GM19023 (cell line): ENCODE measurements around the gene SLC27A1.
A peak's percentile ranks its signal among the peaks of the same experiment; 100 is the strongest.
"Not testable (repeated sequence)": the region's sequence is repeated elsewhere in the genome, so short reads cannot be mapped to it uniquely, and the experiment has no call there.

ENCODE experiments used
- ATAC-seq: cut with Tn5 transposase; IDR thresholded peaks from one replicate; pipeline ENCODE4 v1.9.1; 2021; ENCODE audit warnings: mild to moderate bottlenecking, moderate library complexity; ENCODE audit not compliant: unreplicated experiment

SLC27A1 gene

DNA sequence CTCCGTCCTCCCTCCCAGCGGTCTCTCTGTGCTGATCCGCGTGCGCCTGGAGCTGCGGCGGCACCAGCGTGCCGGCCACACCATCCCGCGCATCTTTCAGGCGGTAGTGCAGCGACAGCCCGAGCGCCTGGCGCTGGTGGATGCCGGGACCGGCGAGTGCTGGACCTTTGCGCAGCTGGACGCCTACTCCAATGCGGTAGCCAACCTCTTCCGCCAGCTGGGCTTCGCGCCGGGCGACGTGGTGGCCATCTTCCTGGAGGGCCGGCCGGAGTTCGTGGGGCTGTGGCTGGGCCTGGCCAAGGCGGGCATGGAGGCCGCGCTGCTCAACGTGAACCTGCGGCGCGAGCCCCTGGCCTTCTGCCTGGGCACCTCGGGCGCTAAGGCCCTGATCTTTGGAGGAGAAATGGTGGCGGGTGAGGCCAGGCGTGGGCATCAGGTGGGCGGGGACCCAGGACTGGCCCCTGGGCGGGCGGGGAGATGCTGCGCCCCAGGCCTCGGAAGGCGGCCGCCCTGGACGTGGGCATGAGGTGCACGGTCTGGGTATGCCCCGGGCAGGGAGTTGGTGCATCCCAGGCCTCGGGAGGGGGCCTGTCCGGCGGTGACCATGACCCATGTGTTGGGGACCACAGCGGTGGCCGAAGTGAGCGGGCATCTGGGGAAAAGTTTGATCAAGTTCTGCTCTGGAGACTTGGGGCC lies 16.4 kb downstream of the SLC27A1 start:
- ATAC-seq = no peak

DNA sequence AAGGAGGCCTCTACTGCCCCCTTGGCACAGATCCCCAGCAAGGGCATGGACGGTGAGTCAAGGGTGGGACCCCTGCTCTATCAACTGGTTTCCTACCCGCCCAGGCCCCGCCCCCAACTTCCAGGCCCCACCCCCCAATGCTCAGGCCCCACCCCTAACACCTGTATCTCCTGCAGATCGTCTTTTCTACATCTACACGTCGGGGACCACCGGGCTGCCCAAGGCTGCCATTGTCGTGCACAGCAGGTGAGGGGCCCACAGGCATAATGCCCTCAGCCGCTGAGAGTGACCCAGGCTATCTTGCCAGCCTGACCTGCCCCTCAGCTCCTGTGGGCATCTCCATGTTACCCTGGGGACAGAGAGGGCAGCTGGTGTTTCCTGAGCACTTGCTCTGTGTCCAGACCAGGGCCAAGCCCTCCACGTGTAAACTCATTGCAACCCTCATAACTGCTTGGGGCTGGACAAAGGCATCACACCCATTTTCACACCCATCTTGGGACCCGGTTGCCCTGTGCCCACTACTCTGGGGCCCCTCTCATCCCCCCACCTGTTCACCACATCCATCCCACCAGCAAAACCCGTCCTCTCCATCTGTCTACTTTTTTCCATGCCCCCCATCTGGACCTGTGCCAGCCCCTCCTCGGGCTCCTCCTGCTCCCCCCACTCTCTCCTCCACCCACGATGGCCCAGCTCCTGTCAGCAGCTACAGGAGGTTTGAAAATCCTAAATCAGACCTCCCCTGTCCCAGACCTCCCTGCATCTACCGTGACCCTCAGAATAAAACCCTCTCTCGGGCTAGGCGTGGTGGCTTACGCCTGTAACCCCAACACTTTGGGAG lies 17.2 kb downstream of the SLC27A1 start:
- ATAC-seq = no peak

DNA sequence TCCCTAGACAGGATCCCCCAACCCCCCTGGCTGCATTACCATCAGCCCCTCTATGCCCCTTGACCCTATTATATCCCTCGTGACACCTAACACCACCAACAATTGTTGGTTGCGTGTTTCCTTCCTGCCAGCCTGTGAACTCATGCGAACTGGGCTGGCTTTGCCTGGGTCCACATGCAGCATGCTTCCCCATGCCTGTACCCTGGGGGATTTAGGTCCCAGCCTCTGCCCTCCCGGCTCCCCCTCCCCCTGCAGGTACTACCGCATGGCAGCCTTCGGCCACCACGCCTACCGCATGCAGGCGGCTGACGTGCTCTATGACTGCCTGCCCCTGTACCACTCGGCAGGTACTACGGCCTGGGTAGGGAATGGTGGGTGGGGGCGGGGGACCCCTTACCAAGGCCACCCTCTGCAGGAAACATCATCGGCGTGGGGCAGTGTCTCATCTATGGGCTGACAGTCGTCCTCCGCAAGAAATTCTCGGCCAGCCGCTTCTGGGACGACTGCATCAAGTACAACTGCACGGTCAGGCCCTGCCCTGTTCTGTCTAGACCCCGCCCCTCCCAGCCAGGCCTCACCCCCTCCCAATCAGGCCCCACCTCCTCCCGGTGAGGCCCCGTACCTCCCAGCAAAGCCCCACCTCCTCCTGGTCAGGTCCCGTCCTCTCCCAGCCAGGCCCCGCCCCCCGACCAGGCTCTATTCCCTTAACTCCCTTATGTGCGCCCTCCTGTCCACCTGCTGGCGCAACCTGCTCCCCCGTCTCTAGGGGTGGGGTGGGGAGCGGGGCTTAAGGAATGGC lies 18.5 kb downstream of the SLC27A1 start:
- peak; percentile 54 for ATAC-seq

- no peak for ATAC-seq
Measured at GRCh38 chr19:17489392-17490030, 19.2 kb downstream of the SLC27A1 start.

GRCh38 chr19:17490411-17490810 lies 20.1 kb downstream of the SLC27A1 start:
- ATAC-seq = no peak

DNA sequence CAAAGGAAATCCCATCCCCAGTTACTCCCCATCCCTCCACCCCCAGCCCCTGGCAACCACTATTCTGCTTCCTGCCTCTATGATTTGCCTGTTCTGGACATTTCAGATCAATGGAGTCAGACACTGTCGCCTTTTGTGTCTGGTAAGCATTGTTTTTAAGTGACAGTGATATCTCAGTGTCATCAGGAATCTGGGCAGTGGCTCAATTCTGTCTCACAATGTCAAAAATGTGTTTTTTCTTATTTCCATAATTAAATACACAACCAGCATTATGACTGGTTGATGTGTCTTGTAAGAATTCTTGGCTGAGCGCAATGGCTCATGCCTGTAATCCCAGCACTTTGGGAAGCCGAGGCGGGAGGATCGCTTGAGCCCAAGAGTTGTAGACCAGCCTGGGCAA lies 21.0 kb downstream of the SLC27A1 start:
- no peak for ATAC-seq

DNA sequence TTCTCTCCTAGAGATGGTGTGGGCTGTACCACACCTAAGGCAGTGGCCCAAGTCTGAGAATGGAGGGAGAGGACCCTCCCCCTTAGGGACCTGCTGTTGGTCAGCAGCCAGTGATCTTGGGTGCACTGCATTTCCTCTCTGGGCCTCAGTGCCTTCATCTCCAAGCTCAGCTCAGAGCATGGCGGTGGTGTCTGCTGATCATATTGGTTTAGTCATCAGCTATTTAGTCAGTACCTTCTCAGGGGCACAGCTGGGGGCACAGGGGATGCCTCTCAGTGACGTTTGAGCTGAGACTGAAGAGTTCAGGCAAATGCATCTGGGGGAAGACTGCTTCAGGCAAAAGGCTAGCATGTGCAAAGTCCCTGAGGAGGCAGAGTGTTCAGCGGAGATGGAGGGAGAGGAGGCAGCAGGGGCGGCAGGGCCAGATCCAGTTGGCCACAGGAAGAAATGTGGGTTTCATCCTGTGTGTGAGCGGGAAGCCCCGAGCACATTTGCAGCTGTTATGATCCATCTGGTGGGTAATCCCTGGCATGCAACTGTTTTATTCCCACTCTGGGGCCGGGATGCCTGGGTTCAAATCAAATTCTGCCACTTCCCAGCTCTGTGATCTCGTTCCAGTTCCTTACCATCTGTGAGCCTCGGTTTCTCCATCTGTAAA lies 25.4 kb downstream of the SLC27A1 start:
- ATAC-seq = no peak

GRCh38 chr19:17496337-17496997 lies 26.1 kb downstream of the SLC27A1 start:
- peak; percentile 70 for ATAC-seq

- no peak for ATAC-seq
Measured at GRCh38 chr19:17497149-17497798, 26.9 kb downstream of the SLC27A1 start.

DNA sequence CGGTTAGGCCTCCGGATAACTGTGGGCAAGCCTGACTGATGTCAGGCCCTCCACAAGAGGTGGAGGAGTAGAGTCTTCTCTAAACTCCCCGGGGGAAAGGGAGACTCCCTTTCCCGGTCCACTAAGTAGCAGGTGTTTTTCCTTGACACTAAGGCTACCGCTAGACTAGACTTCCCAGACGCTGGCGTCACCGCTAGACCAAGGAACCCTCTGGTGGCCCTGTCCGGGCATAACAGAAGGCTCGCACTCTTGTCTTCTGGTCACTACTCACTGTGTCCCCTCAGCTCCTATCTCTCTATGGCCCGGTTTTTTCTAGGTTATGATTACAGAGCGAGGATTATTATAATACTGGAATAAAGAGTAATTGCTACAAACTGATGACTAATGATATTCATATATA lies 28.7 kb downstream of the SLC27A1 start:
- ATAC-seq = not testable (repeated sequence)

- no peak for ATAC-seq
Measured at GRCh38 chr19:17499648-17500446, 29.5 kb downstream of the SLC27A1 start.

GRCh38 chr19:17500447-17501198 lies 30.3 kb downstream of the SLC27A1 start:
- ATAC-seq = no peak

DNA sequence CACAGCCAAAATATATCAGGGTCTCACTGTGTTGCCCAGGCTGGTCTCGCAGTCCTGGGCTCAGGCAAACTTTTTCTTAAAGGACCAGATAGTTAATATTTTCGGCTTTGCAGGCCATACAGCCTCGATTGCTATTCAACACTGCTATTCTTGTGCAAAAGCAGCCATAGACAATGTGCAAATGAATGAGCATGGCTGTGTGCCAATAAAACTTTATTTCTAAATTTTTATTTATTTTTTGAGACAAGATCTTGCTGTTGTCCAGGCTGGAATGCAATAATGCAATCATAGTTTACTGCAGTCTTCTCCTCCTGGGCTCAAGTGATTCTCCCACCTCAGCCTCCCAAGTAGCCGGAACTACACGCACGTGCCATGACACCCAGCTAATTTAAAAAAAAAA lies 32.9 kb downstream of the SLC27A1 start:
- ATAC-seq = no peak

DNA sequence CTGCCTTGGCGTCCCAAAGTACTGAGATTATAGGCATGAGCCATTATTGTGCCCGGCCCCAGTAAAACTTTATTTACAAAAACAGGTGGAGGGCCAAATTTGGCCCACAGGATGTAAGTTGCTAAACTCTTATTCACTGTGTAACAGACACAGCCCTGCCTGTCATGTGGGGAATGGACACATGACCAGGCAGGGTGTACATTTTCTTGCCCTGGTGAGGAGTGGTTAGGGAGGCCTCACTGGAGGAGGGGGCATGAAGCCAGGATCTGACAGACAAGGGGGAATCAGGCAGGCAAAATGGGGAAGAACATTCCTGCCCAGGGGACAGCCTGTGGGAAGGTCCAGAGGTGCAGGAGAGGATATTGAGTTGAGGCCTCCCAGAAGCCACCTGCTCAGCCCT lies 33.7 kb downstream of the SLC27A1 start:
- ATAC-seq = no peak

- no peak for ATAC-seq
Measured at GRCh38 chr19:17504456-17504855, 34.1 kb downstream of the SLC27A1 start.

DNA sequence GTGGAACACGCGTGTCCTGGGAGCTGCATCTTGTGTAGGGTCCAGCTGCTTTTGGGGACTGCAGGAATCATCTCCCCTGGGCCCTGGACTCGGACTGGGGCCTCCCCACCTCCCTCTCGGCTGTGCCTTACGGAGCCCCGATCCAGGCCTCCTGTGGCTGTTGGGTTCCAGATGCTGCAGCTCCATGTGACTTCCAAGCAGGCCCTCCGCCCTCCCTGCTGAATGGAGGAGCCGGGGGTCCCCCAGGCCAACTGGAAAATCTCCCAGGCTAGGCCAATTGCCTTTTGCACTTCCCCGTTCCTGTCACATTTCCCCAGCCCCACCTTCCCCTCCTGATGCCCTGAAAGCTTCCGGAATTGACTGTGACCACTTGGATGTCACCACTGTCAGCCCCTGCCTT lies 34.9 kb downstream of the SLC27A1 start:
- no peak for ATAC-seq

- no peak for ATAC-seq
Measured at GRCh38 chr19:17506745-17507144, 36.4 kb downstream of the SLC27A1 start.

GRCh38 chr19:17508558-17508933 lies 38.2 kb downstream of the SLC27A1 start:
- not testable (repeated sequence) for ATAC-seq
